Esophagus squamous epithelium (tissue), 5 donors: ENCODE measurements around the gene SYAP1. TPM values are rescaled to one million over a fixed set of nuclear protein-coding genes. Genes with fewer than 3 reads are reported as not detected.
"Not testable (repeated sequence)": the region's sequence is repeated elsewhere in the genome, so short reads cannot be mapped to it uniquely, and the experiment has no call there.

Source experiments
- DNase-seq: peaks from one replicate; lab custom pipeline; 2025; lab: John Stamatoyannopoulos, UW
- H3K27ac ChIP-seq, 4 donors: fragments of 200-600 bp; sonication (generic); one replicate each; pipeline ENCODE4 v1.5.1; 2016 to 2019; ENCODE audit warnings: mild to moderate bottlenecking in 1 of 4
- H3K27me3 ChIP-seq, 4 donors: fragments of 200-600 bp; sonication (generic); 1 replicate in 3 of 4; 2 replicates in 1 of 4; pipeline versions ENCODE4 v1.5.1 to v1.6.0; 2017 to 2021; ENCODE audit warnings: antibody characterized with exemption in 1 of 4
- H3K36me3 ChIP-seq, 3 donors: fragments of 200-600 bp; sonication (generic); one replicate each; pipeline ENCODE4 v1.5.1; 2016 to 2019
- H3K4me1 ChIP-seq, 3 donors: fragments of 200-600 bp; sonication (generic); one replicate each; pipeline ENCODE4 v1.5.1; 2017 to 2019
- H3K4me3 ChIP-seq, 4 donors: fragments of 200-600 bp; sonication (generic); 1 replicate in 3 of 4; 2 replicates in 1 of 4; pipeline ENCODE4 v1.5.1; 2016 to 2019; ENCODE audit warnings: mild to moderate bottlenecking in 2 of 4, moderate library complexity in 1 of 4
- H3K9me3 ChIP-seq, 3 donors: fragments of 200-600 bp; sonication (generic); one replicate each; pipeline ENCODE4 v1.5.1; 2016 to 2019
- CTCF ChIP-seq, 6 experiments: fragments of 450-650 bp in 4 of 6; fragments of 200-600 bp in 2 of 6; sonication (generic) in 2 of 6; IDR thresholded peaks; one replicate each; pipeline ENCODE4 v1.5.1; 2016 to 2019; ENCODE audit warnings: antibody characterized with exemption in 6 of 6, mild to moderate bottlenecking in 4 of 6, moderate library complexity in 4 of 6
- POLR2A ChIP-seq, 4 donors: fragments of 450-650 bp; IDR thresholded peaks; one replicate each; pipeline ENCODE4 v1.6.1; 2017; ENCODE audit warnings: antibody characterized with exemption in 4 of 4, mild to moderate bottlenecking in 4 of 4, moderate library complexity in 3 of 4
- WGBS, 2 donors: methylation state at CpG; one replicate each; pipeline ENCODE4 v1.1.5; 2018; 5-methylcytosine and 5-hydroxymethylcytosine counted together
- intact Hi-C: fragments of 100-400 bp; cut with DNase I; formaldehyde crosslinking; loops from one replicate; pipeline ENCODE4 v1.15.0; 2022
- total RNA-seq, 4 donors: library from RNA; depleted of rRNA; stranded (reverse); fragments of >200 nt; gene quantifications; one replicate each; pipeline ENCODE4 v1.1.0, GENCODE V29; 2016
- donor health status: DM: yes; HTN: yes; CAD: no.

Gene SYAP1
- total RNA-seq, 4 donors from 2014 or later, result 16.2 to 22.8 (median 18.2) TPM

- Histone ChIP-seq H3K4me3 (no peak overlapping the region), H3K27me3 (no peaks in the 10 kb centered on the region), H3K36me3 (no peaks in the 10 kb centered on the region), H3K9me3 (no peaks in the 10 kb centered on the region), H3K27ac (no peak overlapping the region), H3K4me1 (peaks cover 11 to 27% (median 13%) of the 10 kb centered on the region in 3 donors)
- TF ChIP-seq CTCF (IDR thresholded peaks at IDR 0.05) (no peak), POLR2A (IDR thresholded peaks at IDR 0.05) (no peak)
- 94% methylated on average over 7 of the region's 7 CpGs for WGBS, 2 donors
- intact Hi-C loops, result loop anchor here (10.0 kb wide), 1 partner anchor 60 kb away; the partner anchor contains the start of gene TXLNG
- no peak for DNase-seq
Measured at GRCh38 chrX:16725072-16725471, 5.7 kb downstream of the SYAP1 start.

GRCh38 chrX:16726347-16726988 is 7.1 kb downstream of the SYAP1 start:
- H3K4me3 ChIP-seq, H3K36me3 ChIP-seq, H3K27me3 ChIP-seq, H3K27ac ChIP-seq, DNase-seq, H3K9me3 ChIP-seq: not testable (repeated sequence)
- whole genome bisulfite sequencing, 2 donors, result 80 to 81% methylated on average over 3 to 5 of the region's 5 CpGs
- intact Hi-C loops, result loop anchor here (10.0 kb wide), 1 partner anchor 58 kb away; the partner anchor contains the start of gene TXLNG
- peaks cover 0 to 15% (median 0%) of the 10 kb centered on the region in 3 donors for H3K4me1 ChIP-seq

- TF ChIP-seq CTCF (IDR thresholded peaks at IDR 0.05) (no peak), POLR2A (IDR thresholded peaks at IDR 0.05) (no peak)
- no peaks in the 10 kb centered on the region for H3K27me3 ChIP-seq
- H3K27ac ChIP-seq, result no peak overlapping the region
- no peak for DNase-seq
- H3K4me1 ChIP-seq, result peaks cover 0 to 4% (median 0%) of the 10 kb centered on the region in 3 donors
- no peaks in the 10 kb centered on the region for H3K36me3 ChIP-seq
- no peak overlapping the region for H3K4me3 ChIP-seq
- intact Hi-C loops, result loop anchor here (10.0 kb wide), 1 partner anchor 57 kb away; the partner anchor contains the start of gene TXLNG
- no peaks in the 10 kb centered on the region for H3K9me3 ChIP-seq
Measured at GRCh38 chrX:16727637-16728036, 8.2 kb downstream of the SYAP1 start.

- TF ChIP-seq POLR2A (IDR thresholded peaks at IDR 0.05) (no peak), CTCF (IDR thresholded peaks at IDR 0.05) (no peak)
- 70 to 92% methylated on average over 1 of the region's 1 CpG for whole genome bisulfite sequencing, 2 donors
- Histone ChIP-seq H3K4me3 (no peak overlapping the region), H3K27me3 (no peaks in the 10 kb centered on the region), H3K27ac (no peak overlapping the region), H3K36me3 (peaks cover 0 to 2% (median 0%) of the 10 kb centered on the region in 3 donors), H3K4me1 (no peaks in the 10 kb centered on the region), H3K9me3 (no peaks in the 10 kb centered on the region)
- intact Hi-C loops, result no loop called here
- no peak for DNase-seq
Measured at GRCh38 chrX:16730450-16730849, 11.0 kb downstream of the SYAP1 start.

- no peak for DNase-seq
- Histone ChIP-seq H3K36me3 (peaks cover 5 to 28% (median 19%) of the 10 kb centered on the region in 3 donors), H3K27me3 (no peaks in the 10 kb centered on the region), H3K9me3 (no peaks in the 10 kb centered on the region), H3K4me3 (no peak overlapping the region), H3K4me1 (no peaks in the 10 kb centered on the region), H3K27ac (no peak overlapping the region)
- TF ChIP-seq CTCF (IDR thresholded peaks at IDR 0.05) (no peak), POLR2A (IDR thresholded peaks at IDR 0.05) (no peak)
- intact Hi-C loops, result no loop called here
Measured at GRCh38 chrX:16733013-16733412, 13.6 kb downstream of the SYAP1 start.
